Hematopoietic multipotent progenitor cell (in vitro differentiated cells): ENCODE measurements around the gene AP2B1. TPM values are rescaled to one million over a fixed set of nuclear protein-coding genes. Genes with fewer than 3 reads are reported as not detected.

Experiments
- DNase-seq, 3 donors: peaks; one replicate each; pipeline ENCODE4 v3.0.0-alpha.2; 2011 to 2015; ENCODE audit warnings: low read depth in 2 of 3, low spot score in 2 of 3
- total RNA-seq: library from RNA; depleted of rRNA; stranded (reverse); fragments of >200 nt; gene quantifications from one replicate; pipeline ENCODE4 v1.2.3, GENCODE V29; 2012

AP2B1 gene
- total RNA-seq, 1 donor: 75.9 TPM

- no peak for DNase-seq
Observed at GRCh38 chr17:35726127-35726952, 139.2 kb downstream of the AP2B1 start.

- DNase-seq: no peak
Observed at GRCh38 chr17:35726953-35727460, 139.9 kb downstream of the AP2B1 start.

- DNase-seq: no peak
Observed at GRCh38 chr17:35727635-35728034, 140.5 kb downstream of the AP2B1 start.

- DNase-seq: no peak
Observed at GRCh38 chr17:35728551-35728950, 141.4 kb downstream of the AP2B1 start.

- no peak for DNase-seq
Observed at GRCh38 chr17:35729405-35729833, 142.3 kb downstream of the AP2B1 start.

GRCh38 chr17:35730400-35731005, 143.4 kb downstream of the AP2B1 start:
- DNase-seq: no peak

- peak in 2 of 3 donors; percentile 40 to 48 for DNase-seq
Observed at GRCh38 chr17:35731239-35731916, 144.3 kb downstream of the AP2B1 start, which contains the start of gene RASL10B. Gene RASL10B, plus strand, starts transcription at chr17:35731639. Its CDS starts 3,546 bp downstream, at chr17:35735185.

- no peak for DNase-seq
Observed at GRCh38 chr17:35731917-35732805, 145.0 kb downstream of the AP2B1 start.

- DNase-seq: no peak
Observed at GRCh38 chr17:35732806-35733136, 145.6 kb downstream of the AP2B1 start.

- DNase-seq: no peak
Observed at GRCh38 chr17:35733366-35733765, 146.2 kb downstream of the AP2B1 start.

GRCh38 chr17:35734396-35734795, 147.3 kb downstream of the AP2B1 start:
- DNase-seq: no peak

- DNase-seq: no peak
Observed at GRCh38 chr17:35735036-35735805, 148.1 kb downstream of the AP2B1 start.

GRCh38 chr17:35736236-35736635, 149.1 kb downstream of the AP2B1 start:
- no peak for DNase-seq

GRCh38 chr17:35738519-35739133, 151.5 kb downstream of the AP2B1 start:
- peak in 1 of 3 donors; percentile 29 for DNase-seq

GRCh38 chr17:35740216-35740615, 153.1 kb downstream of the AP2B1 start:
- no peak for DNase-seq

- peak in 2 of 3 donors; percentile 47 to 49 for DNase-seq
Observed at GRCh38 chr17:35740997-35741931, 154.1 kb downstream of the AP2B1 start.

- DNase-seq: no peak
Observed at GRCh38 chr17:35742496-35742895, 155.4 kb downstream of the AP2B1 start.

- DNase-seq: no peak
Observed at GRCh38 chr17:35742896-35743477, 155.9 kb downstream of the AP2B1 start.
